DOHH2 (cell line): ENCODE data around the gene CD248.

Experiments used
- H3F3A ChIP-seq: fragments of 200-600 bp; sonication (generic), shearing (Covaris generic); 2 replicates; pipeline ENCODE4 v1.6.0; 2016; ENCODE audit warnings: antibody characterized with exemption, mild to moderate bottlenecking; ENCODE audit not compliant: control insufficient read depth, insufficient read depth
- H3K27ac ChIP-seq: fragments of 200-600 bp; sonication (generic); 2 replicates; pipeline ENCODE4 v1.5.1; 2014; ENCODE audit warnings: low read depth, mild to moderate bottlenecking, low read length, moderate library complexity
- H3K27me3 ChIP-seq: fragments of 200-600 bp; sonication (generic); 2 replicates; pipeline ENCODE4 v1.6.1; 2014; ENCODE audit warnings: mild to moderate bottlenecking, low read length, mixed read lengths; ENCODE audit not compliant: control insufficient read depth
- H3K36me3 ChIP-seq: fragments of 200-600 bp; sonication (generic); 2 replicates; pipeline ENCODE4 v1.6.1; 2014; ENCODE audit warnings: mild to moderate bottlenecking, low read length, moderate library complexity, mixed read lengths; ENCODE audit not compliant: control insufficient read depth
- H3K4me1 ChIP-seq: fragments of 200-600 bp; sonication (generic); 2 replicates; pipeline ENCODE4 v1.6.1; 2014; ENCODE audit warnings: mild to moderate bottlenecking, low read length, mixed read lengths; ENCODE audit not compliant: control insufficient read depth
- H3K4me2 ChIP-seq: fragments of 200-600 bp; sonication (generic); 2 replicates; pipeline ENCODE4 v1.6.0; 2014; ENCODE audit warnings: mild to moderate bottlenecking, low read length, moderate library complexity
- H3K4me3 ChIP-seq: fragments of 200-600 bp; sonication (generic); 2 replicates; pipeline ENCODE4 v1.5.1; 2014; ENCODE audit warnings: mild to moderate bottlenecking, low read length, mixed read lengths
- H3K79me2 ChIP-seq: fragments of 200-600 bp; sonication (generic); 2 replicates; pipeline ENCODE4 v1.6.1; 2014; ENCODE audit warnings: mild to moderate bottlenecking, low read length, mixed read lengths; ENCODE audit not compliant: control insufficient read depth
- H3K9me2 ChIP-seq: fragments of 200-600 bp; sonication (generic); replicated peaks from 2 replicates; pipeline ENCODE4 v1.6.1; 2014; ENCODE audit warnings: mild to moderate bottlenecking, low read length, mixed read lengths; ENCODE audit not compliant: control insufficient read depth
- H3K9me3 ChIP-seq: fragments of 200-600 bp; sonication (generic); 2 replicates; pipeline ENCODE4 v1.6.1; 2014; ENCODE audit warnings: antibody characterized with exemption, low read length, mixed read lengths; ENCODE audit not compliant: control insufficient read depth, insufficient read depth
- H4K20me1 ChIP-seq: fragments of 200-600 bp; sonication (generic); 2 replicates; pipeline ENCODE4 v1.6.0; 2014; ENCODE audit warnings: low read depth, mild to moderate bottlenecking, antibody characterized with exemption, low read length, moderate library complexity; ENCODE audit not compliant: control insufficient read depth, insufficient read depth
- CTCF ChIP-seq: fragments of 200-600 bp; sonication (generic); IDR thresholded peaks from one replicate; pipeline ENCODE4 v1.5.1; 2014; ENCODE audit warnings: antibody characterized with exemption, mild to moderate bottlenecking, low read depth, low read length; ENCODE audit not compliant: poor library complexity, severe bottlenecking
- EZH2phosphoT487 ChIP-seq: fragments of 200-600 bp; sonication (generic); IDR thresholded peaks from 2 replicates; pipeline ENCODE4 v1.6.1; 2017; ENCODE audit warnings: borderline replicate concordance, mild to moderate bottlenecking, antibody characterized with exemption, low read length, moderate library complexity, mixed read lengths

CD248 gene

GRCh38 chr11:66294626-66295620 lies 21.9 kb downstream of the CD248 start:
- Histone ChIP-seq H3K27ac (no peak overlapping the region), H3K79me2 (no peaks in the 10 kb centered on the region), H3K9me3 (no peaks in the 10 kb centered on the region), H3K9me2 (no peaks in the 10 kb centered on the region), H3F3A (no peaks in the 10 kb centered on the region), H3K4me3 (no peak overlapping the region), H3K36me3 (no peaks in the 10 kb centered on the region), H4K20me1 (no peaks in the 10 kb centered on the region), H3K27me3 (peaks cover 16% of the 10 kb centered on the region), H3K4me2 (no peak overlapping the region), H3K4me1 (peaks cover 5% of the 10 kb centered on the region)
- no peak for TF ChIP-seq CTCF
- no peak for TF ChIP-seq EZH2phosphoT487

GRCh38 chr11:66293777-66294625 lies 22.8 kb downstream of the CD248 start:
- H3K4me2 ChIP-seq, result no peak overlapping the region
- H3K9me3 ChIP-seq, result no peaks in the 10 kb centered on the region
- no peak overlapping the region for H3K27ac ChIP-seq
- H4K20me1 ChIP-seq, result no peaks in the 10 kb centered on the region
- no peak overlapping the region for H3K4me3 ChIP-seq
- H3K9me2 ChIP-seq, result no peaks in the 10 kb centered on the region
- no peaks in the 10 kb centered on the region for H3F3A ChIP-seq
- peaks cover 9% of the 10 kb centered on the region for H3K4me1 ChIP-seq
- no peaks in the 10 kb centered on the region for H3K79me2 ChIP-seq
- H3K27me3 ChIP-seq, result peaks cover 16% of the 10 kb centered on the region
- no peaks in the 10 kb centered on the region for H3K36me3 ChIP-seq
- TF ChIP-seq CTCF (no peak), EZH2phosphoT487 (no peak)

- Histone ChIP-seq H3K9me2 (no peaks in the 10 kb centered on the region), H3K36me3 (peaks cover 4% of the 10 kb centered on the region; the same call in 1 of the 2 replicates), H3K79me2 (peaks cover 5% of the 10 kb centered on the region), H3F3A (no peaks in the 10 kb centered on the region), H3K27ac (no peak overlapping the region), H3K4me1 (peaks cover 9% of the 10 kb centered on the region), H3K9me3 (no peaks in the 10 kb centered on the region), H3K4me2 (no peak overlapping the region), H4K20me1 (no peaks in the 10 kb centered on the region), H3K4me3 (no peak overlapping the region), H3K27me3 (peaks cover 16% of the 10 kb centered on the region)
- TF ChIP-seq EZH2phosphoT487 (no peak), CTCF (no peak)
Observed at GRCh38 chr11:66293352-66293751, 23.5 kb downstream of the CD248 start.
